Amygdala (tissue), 56 donors: ENCODE data around the gene AMT.
A peak's percentile ranks its signal among the peaks of the same experiment; 100 is the strongest.

Experiments
- DNase-seq, 56 donors: peaks; one replicate each; lab custom pipeline; 2025; lab: John Stamatoyannopoulos, UW

AMT gene, protein sequence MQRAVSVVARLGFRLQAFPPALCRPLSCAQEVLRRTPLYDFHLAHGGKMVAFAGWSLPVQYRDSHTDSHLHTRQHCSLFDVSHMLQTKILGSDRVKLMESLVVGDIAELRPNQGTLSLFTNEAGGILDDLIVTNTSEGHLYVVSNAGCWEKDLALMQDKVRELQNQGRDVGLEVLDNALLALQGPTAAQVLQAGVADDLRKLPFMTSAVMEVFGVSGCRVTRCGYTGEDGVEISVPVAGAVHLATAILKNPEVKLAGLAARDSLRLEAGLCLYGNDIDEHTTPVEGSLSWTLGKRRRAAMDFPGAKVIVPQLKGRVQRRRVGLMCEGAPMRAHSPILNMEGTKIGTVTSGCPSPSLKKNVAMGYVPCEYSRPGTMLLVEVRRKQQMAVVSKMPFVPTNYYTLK

DNA sequence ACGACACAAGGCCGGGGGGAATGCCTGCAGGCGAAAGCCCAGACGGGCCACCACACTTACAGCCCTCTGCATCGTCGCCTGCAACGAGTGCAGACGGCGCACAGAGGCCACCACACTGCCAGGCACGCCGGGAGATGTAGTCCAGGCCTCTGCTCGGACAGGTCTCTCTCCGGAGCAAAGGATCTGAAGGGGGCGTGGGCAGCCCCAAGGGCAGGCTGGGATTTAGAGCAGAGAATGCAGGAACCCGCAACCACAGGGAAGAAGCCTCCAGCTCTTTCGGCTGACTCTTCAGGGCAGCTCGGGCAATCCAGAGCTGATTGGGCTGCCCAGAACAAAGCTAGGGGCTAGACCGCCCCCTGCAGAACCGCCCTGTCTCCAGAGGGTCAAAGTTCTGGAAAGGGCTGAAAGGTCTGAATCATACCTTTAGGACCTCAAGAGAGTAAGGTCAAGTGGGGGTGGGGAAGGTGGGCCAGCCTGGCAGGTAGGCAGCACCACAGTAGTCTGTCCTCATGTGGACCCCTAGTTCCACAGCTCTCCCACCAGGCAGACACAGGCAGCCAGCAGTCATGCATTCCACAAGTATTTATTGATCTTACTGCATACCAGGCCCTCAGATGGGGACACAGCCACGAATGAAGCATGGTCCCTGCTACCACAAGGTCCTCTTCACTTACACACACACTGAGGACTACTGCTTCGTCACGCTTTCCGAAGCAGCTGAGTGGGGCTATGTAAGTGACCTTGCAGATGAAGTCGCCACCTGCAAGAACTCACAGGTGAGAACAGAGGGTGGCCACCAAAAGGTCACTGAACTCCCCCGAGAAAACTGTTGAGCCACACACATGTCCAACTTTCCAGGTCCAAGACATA lies at the start of gene AMT:
AMT (minus strand) TSS at position 95 of the 870 bp plus-strand sequence; CDS start at position 72, 23 bp downstream.
- DNase-seq, result peak in 22 of 56 donors; percentile 7 to 56 (median 19)

DNA sequence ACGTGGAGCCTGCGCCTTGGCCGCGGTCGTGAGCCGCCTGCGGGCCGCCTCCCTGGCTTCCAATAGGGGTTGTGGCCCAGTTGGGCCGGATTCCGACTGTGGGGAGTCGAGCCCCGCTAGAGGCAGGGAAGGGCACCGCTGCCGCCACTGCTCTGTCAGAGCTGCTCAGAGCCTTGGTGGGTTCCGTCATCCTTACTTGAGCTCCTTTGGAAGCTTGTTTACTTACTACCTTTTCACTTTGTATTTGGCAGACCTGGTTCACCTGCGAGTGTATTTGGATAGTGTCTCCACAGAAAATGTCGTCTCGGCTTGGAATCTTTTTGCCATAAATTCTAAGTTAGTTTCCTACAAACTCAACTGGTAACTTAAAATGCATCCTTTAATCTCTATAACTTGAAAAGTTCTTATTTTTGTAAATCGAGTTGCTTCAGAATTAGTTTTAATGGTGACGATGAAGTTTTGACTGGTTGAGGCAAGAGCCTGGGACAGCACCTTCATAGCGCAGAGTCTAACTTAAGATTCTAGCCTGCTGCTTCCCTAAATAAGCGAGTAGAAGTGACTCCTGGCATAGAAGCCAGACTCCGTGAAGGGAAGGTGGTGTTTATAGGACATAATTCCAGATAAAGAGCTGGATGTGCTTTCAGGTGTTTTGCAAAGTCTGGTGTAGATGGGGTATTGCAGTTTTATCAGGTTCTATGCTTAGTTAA lies 48.6 kb upstream of the AMT start:
- peak in 3 of 56 donors; percentile 35 to 58 (median 44) for DNase-seq

DNA sequence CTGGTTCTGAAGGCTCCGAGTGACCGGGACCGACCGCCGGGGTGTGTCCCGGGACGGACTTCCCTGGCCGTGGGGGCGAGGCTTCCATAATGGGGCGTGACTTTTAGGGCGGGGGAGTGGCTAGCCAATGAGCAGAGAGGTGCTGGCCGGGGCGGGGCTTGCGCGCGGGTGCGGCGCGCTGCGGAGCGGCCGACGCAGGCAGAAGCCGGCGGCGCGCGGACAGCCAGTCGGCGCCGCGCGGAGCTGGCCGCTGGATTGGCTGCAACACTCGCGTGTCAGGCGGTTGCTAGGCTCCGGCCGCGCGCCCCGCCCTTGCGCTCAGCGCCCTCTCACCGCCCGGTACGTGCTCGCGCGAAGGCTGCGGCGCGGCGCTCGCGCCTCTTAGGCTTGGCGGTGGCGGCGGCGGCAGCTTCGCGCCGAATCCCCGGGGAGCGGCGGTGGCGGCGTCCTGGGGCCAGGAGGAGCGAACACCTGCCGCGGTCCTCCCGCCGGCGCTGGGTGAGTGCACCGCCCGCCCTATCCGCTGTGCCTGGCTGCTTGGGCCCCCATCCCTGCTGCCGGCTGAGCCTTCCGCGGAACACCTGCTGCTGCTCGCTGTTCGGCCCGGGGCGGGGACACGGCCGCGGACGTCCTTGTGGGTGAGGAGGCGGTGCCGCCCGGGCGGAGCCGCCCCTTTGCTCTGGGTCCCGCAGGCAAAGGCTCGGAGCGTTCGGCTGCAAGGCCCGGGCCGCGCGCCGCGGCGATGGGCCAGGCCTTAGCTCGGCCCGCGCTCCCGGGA lies 47.9 kb upstream of the AMT start, which contains the start of gene DAG1:
DAG1 (plus strand) TSS at position 332 of the 778 bp plus-strand sequence. CDS start 40,268 bp downstream, outside the sequence.
- peak; percentile 46 to 98 (median 94) for DNase-seq

DNA sequence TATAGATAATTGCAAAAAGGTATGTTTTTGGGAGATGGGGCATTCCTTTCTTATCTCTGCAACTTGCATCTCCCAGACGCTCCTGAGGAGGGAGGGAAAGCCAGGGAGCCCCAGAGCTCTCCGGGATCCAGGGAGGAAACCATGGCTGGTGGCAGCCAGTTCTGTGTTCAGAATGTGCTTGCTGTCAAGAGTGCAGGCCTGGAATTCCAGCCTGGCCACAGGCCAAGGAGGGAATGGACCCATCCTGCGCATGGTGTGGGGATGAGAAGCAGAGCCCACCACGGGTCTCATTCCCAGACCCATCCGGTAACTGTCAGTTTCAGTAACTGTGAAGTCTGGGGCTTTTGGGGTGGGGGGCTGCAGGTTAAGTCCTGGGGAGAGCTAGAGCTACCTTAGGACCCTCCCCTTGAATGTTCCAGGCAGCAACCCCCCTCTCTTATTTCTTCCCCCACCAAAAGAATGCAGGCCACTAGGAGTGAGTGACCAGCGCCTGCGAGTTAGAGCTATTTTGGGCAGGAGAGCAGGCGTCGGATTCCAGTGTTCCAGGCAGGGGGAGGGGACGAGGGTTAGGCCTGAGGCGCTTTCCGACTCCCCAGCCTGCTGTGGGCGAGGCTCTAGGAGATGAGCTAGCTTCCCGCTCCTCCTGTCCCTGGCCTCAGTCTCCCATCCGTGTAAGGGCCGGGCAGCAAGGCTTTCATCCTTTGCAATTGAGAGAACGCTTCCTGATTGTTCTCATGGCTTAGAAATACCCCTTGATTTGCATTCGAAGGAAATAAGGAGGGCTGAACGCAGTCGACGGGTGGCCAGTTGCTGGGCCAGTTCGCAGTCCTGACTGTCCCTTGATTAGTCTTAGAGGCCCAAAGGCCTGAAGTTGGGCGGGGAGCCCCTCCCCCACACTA lies 47.0 kb upstream of the AMT start:
- DNase-seq, result peak in 30 of 56 donors; percentile 4 to 76 (median 46)

DNA sequence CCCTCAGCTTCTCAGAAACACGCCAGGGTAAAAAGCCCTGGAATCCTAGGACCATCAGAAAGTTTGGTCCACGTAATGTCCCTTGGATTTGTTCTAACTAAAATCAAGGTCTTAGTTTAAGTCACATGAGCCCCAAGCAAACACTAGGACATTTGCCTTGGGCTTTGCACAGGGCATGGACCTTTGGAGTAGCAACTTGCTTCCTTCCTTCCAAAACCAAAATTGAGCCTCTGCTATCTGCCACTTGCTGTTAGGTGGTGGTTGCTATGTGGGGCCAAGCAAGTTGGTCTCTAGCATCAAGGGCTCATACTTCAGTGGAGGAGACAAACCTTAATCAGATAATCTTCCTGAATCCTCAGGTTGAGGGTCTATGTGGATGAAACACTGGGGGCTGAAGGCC lies 43.8 kb upstream of the AMT start:
- DNase-seq, result no peak

DNA sequence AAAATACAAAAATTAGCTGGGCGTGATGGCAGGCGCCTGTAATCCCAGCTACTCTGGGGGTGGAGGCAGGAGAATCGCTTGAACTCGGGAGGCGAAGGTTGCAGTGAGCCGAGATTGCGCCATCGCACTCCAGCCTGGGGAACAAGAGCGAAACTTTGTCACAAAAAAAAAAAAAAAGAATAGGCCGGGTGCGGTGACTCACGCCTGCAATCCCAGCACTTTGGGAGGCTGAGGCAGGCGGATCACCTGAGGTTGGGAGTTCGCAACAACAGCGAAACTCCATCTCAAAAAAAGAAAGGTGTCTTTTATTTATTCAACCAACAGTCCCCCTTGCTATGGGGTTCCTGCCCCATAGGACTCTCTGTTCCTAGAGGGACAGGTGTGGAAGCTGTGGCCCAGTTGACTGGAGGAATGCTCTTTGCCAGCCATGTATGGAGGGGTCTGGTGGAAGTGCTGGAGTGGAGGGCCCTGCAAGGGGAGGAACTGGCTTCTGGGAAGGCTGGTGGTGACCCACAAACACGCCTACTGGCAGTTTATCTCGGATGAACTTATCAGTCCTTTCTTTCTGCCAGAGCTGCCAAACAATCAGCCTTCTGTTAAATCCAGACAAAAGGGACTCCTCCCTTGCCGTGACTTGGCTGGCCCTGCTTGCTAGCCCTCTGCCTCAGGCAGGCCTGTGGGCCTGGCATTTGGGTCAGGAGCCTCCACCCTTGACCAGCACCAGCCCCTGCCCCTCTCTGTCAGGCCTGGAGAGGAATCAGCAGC lies 43.2 kb upstream of the AMT start:
- DNase-seq, result peak in 21 of 56 donors; percentile 1 to 46 (median 13)

DNA sequence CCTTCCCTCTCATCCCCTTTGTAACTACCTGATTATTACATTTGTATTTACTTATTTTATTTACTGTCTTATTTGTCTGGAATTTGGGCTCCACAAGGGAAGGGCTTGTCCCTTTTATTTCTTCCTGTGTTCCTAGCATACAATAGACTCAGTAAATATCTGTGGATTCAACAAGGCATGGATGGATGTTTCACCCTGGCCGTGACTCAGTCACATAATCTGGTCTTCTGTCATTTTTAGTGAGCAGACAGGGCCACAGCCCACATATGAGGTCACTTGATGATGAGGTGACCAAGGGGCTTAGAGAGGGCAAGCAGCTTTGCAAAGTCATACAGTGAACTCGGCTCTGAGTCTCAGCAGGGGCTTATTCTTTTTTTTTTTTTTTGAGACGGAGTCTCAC lies 39.9 kb upstream of the AMT start:
- DNase-seq, result no peak

DNA sequence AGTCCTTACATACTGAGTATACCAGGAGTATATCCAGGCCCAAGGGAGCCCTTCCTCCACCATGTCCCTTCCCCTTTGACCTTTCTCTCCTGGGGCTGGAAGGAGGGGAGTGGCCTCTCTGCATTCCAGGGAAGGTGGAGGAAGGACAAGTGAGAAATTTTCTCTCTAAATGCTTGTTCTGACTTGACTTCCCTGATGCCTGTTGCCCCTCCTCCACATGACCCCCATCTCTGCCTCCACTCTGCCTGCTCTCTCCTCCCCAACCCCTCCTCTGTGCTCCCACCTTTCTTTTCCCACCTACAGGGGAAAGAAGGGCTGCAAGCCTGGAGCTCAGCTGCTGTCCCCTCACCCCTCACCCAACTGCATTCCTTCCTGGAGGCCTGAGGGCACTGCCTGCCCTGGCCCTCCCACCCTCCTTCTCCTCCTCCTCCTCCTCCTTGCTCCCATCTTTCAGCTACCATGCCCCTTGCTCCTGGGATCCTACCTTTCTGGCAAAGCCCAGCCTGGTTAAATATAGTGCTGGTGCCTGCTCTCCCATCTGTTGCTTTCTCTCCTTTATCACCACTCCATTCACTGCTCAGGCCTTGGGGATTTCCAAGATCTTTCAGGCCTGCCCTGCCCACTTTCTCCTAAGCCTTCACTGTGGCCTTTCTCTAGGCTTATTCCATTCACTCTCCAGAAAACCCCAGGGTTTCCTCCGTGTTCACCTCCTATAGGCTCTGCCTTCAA lies 39.3 kb upstream of the AMT start:
- no peak for DNase-seq

DNA sequence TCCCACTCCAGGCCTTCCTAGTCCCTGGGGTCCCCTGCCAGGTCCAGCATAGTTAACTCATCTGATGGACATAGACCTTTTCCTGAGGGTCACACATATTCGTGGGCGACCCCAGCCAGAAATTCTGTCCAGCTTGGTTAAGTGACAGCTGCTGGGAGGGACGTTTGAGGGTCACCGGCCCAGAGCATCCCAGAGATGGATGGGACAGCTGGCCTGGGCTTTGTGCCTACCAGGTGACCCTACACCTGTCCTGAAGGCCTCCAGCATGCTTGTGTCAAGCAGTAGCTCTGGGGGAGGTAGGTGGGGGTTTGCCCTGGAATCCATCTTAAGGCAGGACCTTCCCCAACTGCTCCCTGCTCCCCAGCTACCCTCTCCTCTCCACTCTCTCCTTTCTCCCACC lies 38.7 kb upstream of the AMT start:
- DNase-seq, result no peak

DNA sequence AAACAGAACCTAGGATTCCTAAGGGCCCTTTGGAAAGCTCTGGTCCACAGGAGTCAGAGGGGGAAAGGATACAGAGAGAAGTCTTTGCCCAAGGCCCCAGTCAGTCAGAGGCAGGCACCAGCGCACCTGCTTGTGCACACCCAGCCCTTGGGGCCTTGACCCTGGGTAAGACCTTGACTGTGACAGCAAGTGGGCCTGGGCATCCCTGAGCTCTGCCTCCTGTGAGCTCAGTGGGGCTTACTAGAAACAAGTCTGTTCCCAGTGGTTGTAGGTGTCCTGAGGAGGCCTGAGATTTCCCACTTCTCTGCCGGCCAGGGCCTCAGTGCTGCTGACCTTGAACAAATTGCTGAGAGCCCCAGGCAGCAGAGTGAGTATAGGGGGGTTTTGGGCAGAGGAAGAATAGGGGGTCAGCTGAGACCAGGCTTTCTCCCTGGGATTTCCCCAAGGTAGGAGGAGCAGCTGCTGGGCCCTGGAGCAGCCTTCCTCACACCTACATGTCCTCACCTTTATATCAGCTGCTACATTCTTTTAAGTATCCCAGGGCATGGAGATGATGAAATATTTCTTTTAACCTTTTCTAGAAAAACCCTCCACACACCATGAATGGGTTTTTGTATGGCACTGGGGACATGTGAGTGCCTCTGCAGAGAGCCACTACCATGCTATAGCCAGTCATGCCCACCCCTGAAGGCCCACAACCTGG lies 38.1 kb upstream of the AMT start:
- no peak for DNase-seq

DNA sequence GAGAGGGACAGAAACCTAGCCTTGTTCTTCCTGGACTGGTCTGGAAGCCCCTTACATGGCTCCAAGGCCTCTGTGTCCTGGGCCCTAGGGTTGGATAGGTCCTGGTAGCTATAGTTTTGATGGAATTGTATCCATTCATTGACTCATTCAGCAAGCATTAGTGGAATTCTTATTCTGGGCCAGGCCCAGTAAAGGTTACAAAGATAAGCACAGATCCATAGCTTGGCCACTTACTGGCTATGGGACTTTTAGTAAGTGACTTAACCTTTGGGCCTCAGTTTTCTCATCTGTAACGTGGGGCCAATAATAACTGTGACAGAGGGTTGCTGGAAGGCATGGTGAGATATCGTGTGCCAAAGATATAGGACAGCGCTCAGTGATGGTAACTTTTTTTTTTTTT lies 34.2 kb upstream of the AMT start:
- no peak for DNase-seq

DNA sequence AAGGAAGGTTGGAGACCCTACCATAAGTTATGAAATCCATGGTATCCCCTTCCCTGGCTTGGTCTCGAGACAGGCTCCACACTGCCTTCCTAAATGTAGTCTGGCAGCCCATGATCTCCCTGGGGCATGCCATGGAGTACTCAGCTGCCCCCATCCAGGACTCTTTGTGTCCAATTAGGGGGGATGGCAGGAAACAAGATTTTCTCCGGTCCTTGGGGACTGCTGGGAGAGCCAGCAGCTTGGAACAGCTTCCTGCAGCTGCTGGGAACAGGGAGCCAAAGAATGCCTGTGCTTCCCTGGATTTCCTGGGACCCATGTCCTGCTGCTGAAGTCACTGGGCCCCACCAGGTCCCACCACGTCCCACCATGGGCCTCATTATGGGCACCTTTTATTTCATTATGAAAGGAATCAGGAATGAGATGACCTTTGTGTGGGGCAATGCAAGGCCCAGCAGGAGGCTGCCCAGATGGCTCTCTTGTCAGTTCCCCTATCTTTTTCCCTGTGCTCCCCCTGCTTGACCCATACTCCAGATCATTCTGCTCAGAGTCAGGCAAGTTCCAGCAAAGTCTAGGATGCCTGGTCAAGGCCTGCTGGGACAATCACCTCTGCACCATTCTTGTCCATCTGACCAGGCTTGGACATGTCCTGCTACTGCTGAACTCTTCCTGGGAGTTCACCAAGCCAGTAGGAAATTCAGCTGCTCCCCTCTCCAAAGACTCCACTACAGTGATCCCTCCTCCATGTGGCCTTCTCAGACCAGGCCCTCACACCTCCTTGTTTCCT lies 32.8 kb upstream of the AMT start:
- DNase-seq, result no peak

DNA sequence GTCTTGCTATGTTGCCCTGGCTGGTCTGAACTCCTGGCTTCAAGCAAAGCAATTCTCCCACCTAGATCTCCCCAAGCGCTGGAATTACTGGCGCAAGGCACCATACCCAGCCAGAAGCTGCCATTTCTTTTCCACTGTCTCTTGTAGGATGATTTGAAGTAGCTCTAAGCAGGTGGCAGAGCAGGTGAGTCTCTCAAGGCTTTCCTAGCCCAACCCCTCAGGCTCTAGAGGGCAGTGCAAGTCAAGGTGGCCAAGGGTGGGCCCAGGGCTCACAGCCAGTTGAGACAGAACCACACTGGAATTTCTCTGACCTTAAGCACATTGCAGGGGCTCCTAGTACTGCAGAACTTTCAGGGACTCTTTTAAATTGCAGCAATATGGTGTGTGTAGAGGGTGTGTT lies 32.2 kb upstream of the AMT start:
- DNase-seq, result no peak

DNA sequence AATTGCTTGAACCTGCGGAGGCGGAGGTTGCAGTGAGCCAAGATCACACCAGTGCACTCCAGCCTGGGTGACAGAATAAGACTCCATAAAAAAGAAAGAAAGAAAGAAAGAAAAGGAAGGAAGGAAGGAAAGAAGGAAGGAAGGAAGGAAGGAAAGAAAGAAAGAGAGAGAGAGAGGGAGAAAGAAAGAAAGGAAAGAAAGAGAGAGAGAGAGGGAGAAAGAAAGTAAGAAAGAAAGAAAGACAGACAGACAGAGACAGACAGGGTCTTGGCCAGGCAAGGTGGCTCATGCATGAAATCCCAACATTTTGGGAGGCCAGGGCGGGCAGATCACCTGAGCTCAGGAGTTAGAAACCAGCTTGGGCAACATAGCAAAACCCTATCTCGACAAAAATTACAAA lies 31.3 kb upstream of the AMT start:
- no peak for DNase-seq

DNA sequence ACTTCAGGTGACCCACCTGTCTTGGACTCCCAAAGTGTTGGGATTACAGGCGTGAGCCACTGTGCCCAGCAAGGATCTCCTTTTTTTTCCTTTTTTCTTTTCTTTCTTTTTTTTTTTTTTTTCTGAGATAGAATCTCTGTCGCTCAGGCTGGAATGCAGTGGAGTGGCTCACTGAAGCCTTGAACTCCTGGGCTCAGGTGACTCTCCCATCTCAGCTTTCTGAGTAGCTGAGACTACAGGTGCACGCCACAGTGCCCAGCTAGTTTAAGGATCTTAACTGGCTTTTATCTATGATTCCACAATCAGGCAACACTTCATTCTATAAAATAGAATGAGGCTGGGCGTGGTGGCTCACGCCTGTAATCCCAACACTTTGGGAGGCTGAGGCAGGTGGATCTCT lies 23.1 kb upstream of the AMT start:
- DNase-seq, result no peak

DNA sequence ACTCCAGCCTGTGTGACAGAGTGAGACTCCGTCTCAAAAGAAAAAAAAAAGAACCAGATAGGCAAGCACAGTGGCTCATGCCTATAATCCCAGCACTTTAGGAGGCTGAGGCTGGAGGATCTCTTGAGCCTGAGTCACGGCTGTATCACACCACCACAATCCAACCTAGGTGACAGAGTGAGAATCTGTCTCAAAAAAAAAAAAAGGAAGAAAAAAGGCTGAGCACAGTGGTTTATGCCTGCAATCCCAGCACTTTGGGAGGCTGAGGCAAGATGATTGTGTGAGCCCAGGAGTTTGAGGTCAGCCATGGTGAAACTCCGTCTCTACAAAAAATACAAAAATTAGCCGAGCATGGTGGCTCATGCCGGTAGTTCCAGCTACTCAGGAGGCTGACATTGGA lies 12.5 kb upstream of the AMT start:
- no peak for DNase-seq
